H1 (cell line): ENCODE data around the gene DCDC2.

Source experiments
- CBX5 ChIP-seq: fragments of 300-800, 300-1000 bp; sonication (generic); IDR thresholded peaks from 2 replicates; pipeline ENCODE4 v1.7.1; 2016; ENCODE audit warnings: antibody characterized with exemption, low read length, low read depth
- MAFK ChIP-seq: IDR thresholded peaks from 2 replicates; pipeline ENCODE4 v1.6.1; 2012; ENCODE audit warnings: low read depth, mild to moderate bottlenecking, improper control_type of control experiment, low read length
- POLR2A ChIP-seq, 2 experiments: IDR thresholded peaks; 1 replicate in 1 of 2; 2 replicates in 1 of 2; pipeline ENCODE4 v1.6.1; 2011; ENCODE audit warnings: low read depth in 2 of 2, low read length in 2 of 2, mild to moderate bottlenecking in 2 of 2; ENCODE audit errors: control extremely low read depth in 1 of 2
- POLR2AphosphoS5 ChIP-seq: IDR thresholded peaks from 2 replicates; pipeline ENCODE4 v1.6.1; 2011; ENCODE audit warnings: low read depth, low read length
- SIN3A ChIP-seq, 2 experiments: IDR thresholded peaks in 1 of 2; conservative IDR thresholded peaks in 1 of 2; 2 replicates each; pipeline ENCODE4 v1.6.1; 2011 to 2012; ENCODE audit warnings: low read length in 2 of 2, improper control_type of control experiment in 1 of 2, low read depth in 1 of 2, mild to moderate bottlenecking in 1 of 2
- TF ChIP-seq, protein P1 (sequence below), 3 experiments: IDR thresholded peaks; 1 replicate in 2 of 3; 2 replicates in 1 of 3; pipeline versions ENCODE4 v1.5.1 to v1.6.1; 2011; ENCODE audit warnings: low read length in 3 of 3, mild to moderate bottlenecking in 3 of 3, inconsistent platforms in 2 of 3, low read depth in 1 of 3, moderate library complexity in 1 of 3; ENCODE audit not compliant: insufficient read depth in 1 of 3; ENCODE audit errors: control extremely low read depth in 1 of 3

DNA sequence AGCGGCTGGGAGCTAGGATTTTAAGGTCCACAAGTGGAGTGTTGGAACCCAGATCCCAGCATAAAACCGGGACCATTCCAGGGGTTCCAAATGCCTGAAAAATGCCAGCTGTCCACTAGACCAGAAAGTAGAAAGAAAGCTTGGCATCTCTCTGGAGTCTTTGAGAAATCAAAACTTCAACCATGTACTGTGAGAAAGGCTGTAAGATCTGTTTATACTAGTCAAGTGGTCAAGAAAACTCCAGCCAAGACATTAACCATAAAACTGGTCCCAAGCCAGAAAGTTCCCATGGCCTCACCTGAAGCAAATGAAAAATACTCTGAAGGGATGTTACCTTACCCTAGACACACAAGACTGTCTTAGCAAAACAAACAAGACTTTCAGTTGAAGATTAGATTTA, 112.6 kb downstream of the DCDC2 start:
- TF ChIP-seq CBX5 (no peak), MAFK (no peak), SIN3A (conservative IDR thresholded peaks at IDR 0.05 in 1 of 2, IDR thresholded peaks at IDR 0.05 in 1 of 2; ENCODE audit: low read depth in 1 of 2, low read length in 2 of 2) (no peak), POLR2AphosphoS5 (no peak), POLR2A (IDR thresholded peaks at IDR 0.05; ENCODE audit: control extremely low read depth in 1 of 2, low read depth in 2 of 2, low read length in 2 of 2) (no peak)
- TF ChIP-seq, protein P1, sequence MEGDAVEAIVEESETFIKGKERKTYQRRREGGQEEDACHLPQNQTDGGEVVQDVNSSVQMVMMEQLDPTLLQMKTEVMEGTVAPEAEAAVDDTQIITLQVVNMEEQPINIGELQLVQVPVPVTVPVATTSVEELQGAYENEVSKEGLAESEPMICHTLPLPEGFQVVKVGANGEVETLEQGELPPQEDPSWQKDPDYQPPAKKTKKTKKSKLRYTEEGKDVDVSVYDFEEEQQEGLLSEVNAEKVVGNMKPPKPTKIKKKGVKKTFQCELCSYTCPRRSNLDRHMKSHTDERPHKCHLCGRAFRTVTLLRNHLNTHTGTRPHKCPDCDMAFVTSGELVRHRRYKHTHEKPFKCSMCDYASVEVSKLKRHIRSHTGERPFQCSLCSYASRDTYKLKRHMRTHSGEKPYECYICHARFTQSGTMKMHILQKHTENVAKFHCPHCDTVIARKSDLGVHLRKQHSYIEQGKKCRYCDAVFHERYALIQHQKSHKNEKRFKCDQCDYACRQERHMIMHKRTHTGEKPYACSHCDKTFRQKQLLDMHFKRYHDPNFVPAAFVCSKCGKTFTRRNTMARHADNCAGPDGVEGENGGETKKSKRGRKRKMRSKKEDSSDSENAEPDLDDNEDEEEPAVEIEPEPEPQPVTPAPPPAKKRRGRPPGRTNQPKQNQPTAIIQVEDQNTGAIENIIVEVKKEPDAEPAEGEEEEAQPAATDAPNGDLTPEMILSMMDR (IDR thresholded peaks at IDR 0.05; ENCODE audit: control extremely low read depth in 1 of 3, insufficient read depth in 1 of 3, low read depth in 1 of 3, low read length in 3 of 3): no peak
